ENCODE results near the gene RANBP1.

GRCh38 chr22:20123366-20124082, 7.6 kb downstream of the RANBP1 start:
- TF ChIP-seq POLR2AphosphoS5 (IDR thresholded peaks at IDR 0.05; ENCODE audit: borderline replicate concordance, low read depth, low read length), result no peak
- no peak for TF ChIP-seq EZH2 (IDR thresholded peaks at IDR 0.05)
- TF ChIP-seq FOXP2 (optimal IDR thresholded peaks at IDR 0.05; ENCODE audit: control extremely low read depth, extremely low read length, insufficient read depth), result no peak

Data from SK-N-MC (cell line).